ENCODE measurements around the gene COL4A2. TPM values are rescaled to one million over a fixed set of nuclear protein-coding genes. Genes with fewer than 3 reads are reported as not detected.

Gene COL4A2
- total RNA-seq, 4 donors from 2014 or later = 655 to 1,231 (median 912) TPM

DNA sequence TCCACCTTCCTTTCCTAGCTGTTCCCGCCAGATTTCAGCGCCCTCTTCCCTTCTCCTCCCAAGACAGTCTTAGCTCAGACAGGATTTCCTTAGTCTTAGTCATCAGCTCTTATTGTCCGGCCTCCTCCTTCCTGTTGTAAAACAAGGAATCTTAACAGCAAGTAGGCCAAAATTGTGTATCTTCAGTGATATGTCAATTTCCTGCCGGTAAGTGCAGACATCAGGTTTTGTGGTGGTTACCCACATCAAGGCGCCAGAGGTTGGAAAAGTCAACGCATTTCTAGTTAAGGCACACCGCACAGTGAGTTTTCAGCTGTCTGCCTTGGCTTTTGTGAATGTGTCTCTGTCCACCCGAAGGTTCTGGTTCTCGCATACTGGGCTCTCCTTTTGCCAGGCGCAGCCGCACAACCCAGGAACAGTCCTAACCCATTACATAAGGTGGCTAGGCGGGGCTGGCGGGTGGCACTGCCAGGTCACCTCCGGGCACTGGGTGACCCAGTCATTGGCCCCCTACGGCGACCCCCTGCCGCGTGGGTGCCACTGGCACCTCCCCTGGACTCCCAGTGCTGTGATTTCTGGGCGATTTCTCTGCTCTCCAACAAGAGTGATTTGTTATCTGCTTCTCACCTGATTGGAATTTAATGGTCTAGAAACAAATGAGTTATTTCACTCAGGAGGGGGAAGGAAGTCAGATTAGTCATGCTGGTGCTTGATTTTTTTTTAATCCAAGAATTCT, 12.9 kb downstream of the COL4A2 start:
- TF ChIP-seq, protein P1, sequence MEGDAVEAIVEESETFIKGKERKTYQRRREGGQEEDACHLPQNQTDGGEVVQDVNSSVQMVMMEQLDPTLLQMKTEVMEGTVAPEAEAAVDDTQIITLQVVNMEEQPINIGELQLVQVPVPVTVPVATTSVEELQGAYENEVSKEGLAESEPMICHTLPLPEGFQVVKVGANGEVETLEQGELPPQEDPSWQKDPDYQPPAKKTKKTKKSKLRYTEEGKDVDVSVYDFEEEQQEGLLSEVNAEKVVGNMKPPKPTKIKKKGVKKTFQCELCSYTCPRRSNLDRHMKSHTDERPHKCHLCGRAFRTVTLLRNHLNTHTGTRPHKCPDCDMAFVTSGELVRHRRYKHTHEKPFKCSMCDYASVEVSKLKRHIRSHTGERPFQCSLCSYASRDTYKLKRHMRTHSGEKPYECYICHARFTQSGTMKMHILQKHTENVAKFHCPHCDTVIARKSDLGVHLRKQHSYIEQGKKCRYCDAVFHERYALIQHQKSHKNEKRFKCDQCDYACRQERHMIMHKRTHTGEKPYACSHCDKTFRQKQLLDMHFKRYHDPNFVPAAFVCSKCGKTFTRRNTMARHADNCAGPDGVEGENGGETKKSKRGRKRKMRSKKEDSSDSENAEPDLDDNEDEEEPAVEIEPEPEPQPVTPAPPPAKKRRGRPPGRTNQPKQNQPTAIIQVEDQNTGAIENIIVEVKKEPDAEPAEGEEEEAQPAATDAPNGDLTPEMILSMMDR (IDR thresholded peaks at IDR 0.05; ENCODE audit: low read depth) = no peak

DNA sequence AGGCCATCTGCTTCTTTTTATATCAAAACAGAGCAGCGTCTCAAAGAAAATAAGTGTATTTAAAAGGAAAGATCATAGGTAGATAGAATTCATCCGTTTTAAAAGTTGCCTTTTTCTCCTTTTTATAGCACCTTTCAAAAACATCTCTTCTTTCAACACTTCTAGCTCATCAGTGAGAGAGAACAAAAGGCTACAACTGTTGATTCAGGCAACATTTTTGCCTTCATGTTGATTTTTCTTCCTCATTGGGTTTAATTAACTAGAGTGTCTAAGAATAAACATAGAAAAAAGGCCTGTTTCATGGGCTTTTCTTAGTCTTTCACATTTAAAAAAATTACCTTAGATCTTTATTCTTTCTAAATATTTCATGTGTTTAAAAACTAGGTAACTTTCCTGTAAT, 13.6 kb downstream of the COL4A2 start:
- TF ChIP-seq, protein P1 (IDR thresholded peaks at IDR 0.05; ENCODE audit: low read depth) = no peak

DNA sequence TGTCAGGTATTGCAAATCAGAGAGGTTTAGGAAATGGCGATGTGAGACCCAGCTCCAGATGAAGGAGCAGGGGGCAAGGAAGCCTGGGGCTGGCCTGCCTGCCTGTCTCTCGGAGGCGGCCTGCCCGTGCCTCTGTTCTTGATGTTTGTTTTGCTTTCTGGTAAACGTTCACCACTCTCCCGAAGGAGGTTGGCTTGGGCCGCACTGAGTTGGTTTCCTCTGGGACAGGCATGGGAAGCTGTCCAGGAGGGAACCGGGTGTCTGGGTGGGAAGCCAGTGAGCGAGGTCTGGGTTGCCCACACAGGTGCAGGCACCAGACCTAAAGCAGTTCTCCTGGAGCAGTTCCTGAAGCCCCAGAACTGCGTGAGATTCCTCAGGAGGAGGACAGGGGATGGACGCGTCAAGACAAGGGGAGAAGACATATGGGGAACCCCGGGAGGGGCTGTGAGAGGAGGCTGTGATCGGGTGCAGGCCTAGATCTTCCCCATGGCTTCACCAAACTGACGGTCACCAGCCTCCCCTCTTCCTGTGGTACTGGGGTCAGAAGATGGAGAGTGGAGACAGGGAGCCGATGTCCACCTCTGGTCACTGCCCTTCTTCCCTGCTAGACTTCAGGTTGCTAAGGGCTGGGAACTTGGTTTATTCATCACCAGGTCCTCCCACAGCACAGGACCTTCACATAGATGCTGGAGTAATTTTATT, 15.2 kb downstream of the COL4A2 start:
- TF ChIP-seq, protein P1 (IDR thresholded peaks at IDR 0.05; ENCODE audit: low read depth) = no peak

DNA sequence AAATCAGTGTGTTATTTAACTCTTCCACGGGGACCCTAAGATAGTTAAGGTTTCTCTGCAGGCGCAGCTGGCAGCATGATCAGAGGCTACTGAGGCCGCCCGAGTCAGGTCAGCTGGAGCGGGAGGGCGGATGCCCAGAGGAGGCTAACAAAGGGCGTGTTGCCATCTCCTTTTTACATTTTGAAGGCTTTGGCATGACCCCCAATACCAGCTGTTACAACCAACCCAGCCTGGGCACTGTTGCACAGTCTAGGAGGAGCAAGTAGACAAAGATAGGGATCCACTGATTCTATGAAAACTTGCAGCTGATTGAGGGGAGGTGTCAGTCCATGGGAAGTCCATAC, 15.7 kb downstream of the COL4A2 start:
- TF ChIP-seq, protein P1 (IDR thresholded peaks at IDR 0.05; ENCODE audit: low read depth) = no peak

DNA sequence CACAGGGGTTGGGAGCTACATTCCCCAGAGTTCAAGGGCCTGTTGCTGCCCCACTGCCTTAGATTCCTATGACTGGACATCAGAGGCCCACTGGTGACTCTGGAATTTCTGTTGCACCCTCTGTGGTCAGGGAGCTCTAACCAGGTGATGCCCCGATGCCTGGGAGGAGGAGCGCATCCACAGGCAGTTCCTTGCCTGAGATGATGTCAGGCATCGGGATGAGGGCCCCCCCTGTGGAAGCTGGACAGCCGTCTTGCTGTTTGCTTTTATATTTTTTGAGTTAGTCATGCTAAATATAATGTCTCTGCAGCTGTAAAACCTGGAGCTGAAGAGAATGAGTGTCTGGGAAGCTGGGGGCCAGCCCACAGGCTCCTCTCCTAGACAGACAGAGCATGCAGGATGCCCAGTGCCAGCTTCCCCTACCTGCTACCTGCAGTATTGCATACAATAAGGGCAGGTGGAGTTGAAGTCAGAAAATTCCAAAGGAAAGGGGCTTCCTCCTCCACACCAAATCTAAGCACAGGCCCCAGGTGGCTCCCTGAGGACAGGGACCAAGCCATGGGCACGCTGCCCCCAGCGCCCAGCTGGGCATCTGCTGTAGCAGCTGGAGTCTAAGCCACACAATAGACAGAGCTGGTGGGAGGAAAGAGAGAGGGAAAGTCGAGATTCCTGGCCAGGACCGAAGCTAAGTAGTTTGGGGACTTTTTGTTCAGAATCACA, 16.2 kb downstream of the COL4A2 start:
- TF ChIP-seq, protein P1 (IDR thresholded peaks at IDR 0.05; ENCODE audit: low read depth) = no peak

DNA sequence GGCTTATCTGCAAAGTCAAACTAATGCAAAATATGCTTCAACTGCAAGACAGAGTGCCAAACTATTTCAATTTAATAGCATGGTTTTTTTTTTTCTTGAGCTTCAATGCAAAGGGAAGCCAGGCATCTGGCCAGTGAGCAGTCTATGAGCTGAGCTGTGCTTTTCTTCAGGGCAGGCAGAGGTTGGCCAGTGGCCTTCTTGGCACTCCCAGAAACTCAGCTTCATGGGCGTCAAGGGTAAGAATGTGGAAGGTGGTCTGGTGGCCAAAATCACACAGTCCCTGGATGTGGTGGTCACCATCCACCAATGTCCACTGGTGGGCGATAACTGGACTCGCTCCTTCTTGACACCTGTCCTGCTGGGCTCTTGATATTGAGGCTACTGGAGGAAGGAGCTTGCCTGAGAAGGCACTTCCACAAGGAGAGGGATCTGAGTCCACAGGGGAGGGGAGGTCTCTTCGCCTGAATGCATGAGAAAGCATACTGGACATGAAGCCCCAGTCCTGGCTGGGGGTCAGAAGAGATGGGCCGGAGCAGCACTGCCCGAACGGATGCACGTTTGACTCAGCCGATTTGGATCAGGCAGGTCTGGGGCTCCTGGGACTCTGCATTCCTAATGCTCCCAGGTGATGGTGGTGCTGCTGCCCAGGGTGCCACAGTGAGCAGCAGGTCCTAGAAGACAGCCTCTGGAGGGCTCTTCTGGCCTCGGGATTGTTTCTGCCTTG, 17.1 kb downstream of the COL4A2 start:
- TF ChIP-seq, protein P1 (IDR thresholded peaks at IDR 0.05; ENCODE audit: low read depth) = no peak
